Breast epithelium (tissue), 4 donors: ENCODE results near the gene DELE1. TPM values are rescaled to one million over a fixed set of nuclear protein-coding genes. Genes with fewer than 3 reads are reported as not detected.
A peak's percentile ranks its signal among the peaks of the same experiment; 100 is the strongest.

Source experiments
- DNase-seq, 2 donors: peaks; one replicate each; pipeline ENCODE4 v3.0.0-alpha.2; 2019; ENCODE audit warnings: low spot score in 2 of 2
- H3K27ac ChIP-seq, 2 donors: fragments of 200-600 bp; sonication (generic) in 1 of 2; one replicate each; pipeline ENCODE4 v1.5.1; 2016 to 2019; ENCODE audit warnings: mild to moderate bottlenecking in 1 of 2
- H3K27me3 ChIP-seq, 2 donors: fragments of 200-600 bp; sonication (generic) in 1 of 2; one replicate each; pipeline versions ENCODE4 v1.5.1 to v1.6.0; 2017 to 2019; ENCODE audit warnings: control low read depth in 1 of 2, mild to moderate bottlenecking in 1 of 2
- H3K36me3 ChIP-seq: fragments of 200-600 bp; one replicate; pipeline ENCODE4 v1.5.1; 2019
- H3K4me1 ChIP-seq, 2 donors: fragments of 200-600 bp; sonication (generic); one replicate each; pipeline ENCODE4 v1.5.1; 2016 to 2019; ENCODE audit warnings: control low read depth in 1 of 2
- H3K4me3 ChIP-seq, 3 donors: fragments of 200-600 bp; sonication (generic); 1 replicate in 2 of 3; 2 replicates in 1 of 3; pipeline ENCODE4 v1.5.1; 2016 to 2019; ENCODE audit warnings: mild to moderate bottlenecking in 3 of 3, moderate library complexity in 2 of 3
- H3K9me3 ChIP-seq, 2 donors: fragments of 200-600 bp; sonication (generic) in 1 of 2; one replicate each; pipeline ENCODE4 v1.5.1; 2016 to 2019; ENCODE audit warnings: control low read depth in 1 of 2
- POLR2A ChIP-seq: fragments of 450-650 bp; IDR thresholded peaks from one replicate; pipeline ENCODE4 v1.6.1; 2016; ENCODE audit warnings: antibody characterized with exemption, mild to moderate bottlenecking, moderate library complexity
- POLR2AphosphoS5 ChIP-seq, 3 donors: sonication (generic); formaldehyde crosslinking; IDR thresholded peaks; one replicate each; pipeline ENCODE4 v1.6.1; 2017; ENCODE audit warnings: antibody characterized with exemption in 3 of 3
- intact Hi-C: fragments of 100-400 bp; cut with DNase I; formaldehyde crosslinking; loops from one replicate; pipeline ENCODE4 v1.15.1; 2023; ENCODE audit warnings: low total_unique reads
- total RNA-seq, 3 donors: library from RNA; depleted of rRNA; stranded (reverse); fragments of >200 nt; gene quantifications; one replicate each; pipeline ENCODE4 v1.1.0, GENCODE V29; 2016
- TF ChIP-seq, protein P1 (sequence below), 3 donors: fragments of 450-650 bp; IDR thresholded peaks; one replicate each; pipeline ENCODE4 v1.5.1; 2016 to 2017; ENCODE audit warnings: antibody characterized with exemption in 3 of 3, mild to moderate bottlenecking in 3 of 3, moderate library complexity in 3 of 3

The DELE1 gene
- total RNA-seq, 3 donors from 2014 or later = 74.6 to 95.1 (median 76.7) TPM

DNA sequence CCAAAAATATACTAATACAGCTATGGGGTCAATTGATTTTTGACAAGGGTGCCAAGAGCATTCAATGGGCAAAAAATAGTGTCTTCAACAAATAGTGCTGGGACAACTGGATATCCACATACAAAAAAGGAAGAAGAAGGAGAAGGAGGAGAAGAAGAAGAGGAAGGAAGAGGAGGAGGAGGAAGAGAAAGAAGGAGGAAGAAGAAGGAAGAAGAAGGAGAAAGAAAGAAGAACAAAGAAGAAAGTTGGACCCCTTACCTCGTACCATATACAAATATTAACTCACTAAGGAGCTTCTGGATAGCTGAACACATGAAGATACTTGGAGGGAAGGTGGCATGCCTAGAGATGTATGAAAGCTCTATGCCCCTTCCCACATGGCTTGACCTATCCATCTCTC lies 17.2 kb upstream of the DELE1 start:
- TF ChIP-seq POLR2AphosphoS5 (IDR thresholded peaks at IDR 0.05) (no peak), POLR2A (no peak)
- TF ChIP-seq, protein P1, sequence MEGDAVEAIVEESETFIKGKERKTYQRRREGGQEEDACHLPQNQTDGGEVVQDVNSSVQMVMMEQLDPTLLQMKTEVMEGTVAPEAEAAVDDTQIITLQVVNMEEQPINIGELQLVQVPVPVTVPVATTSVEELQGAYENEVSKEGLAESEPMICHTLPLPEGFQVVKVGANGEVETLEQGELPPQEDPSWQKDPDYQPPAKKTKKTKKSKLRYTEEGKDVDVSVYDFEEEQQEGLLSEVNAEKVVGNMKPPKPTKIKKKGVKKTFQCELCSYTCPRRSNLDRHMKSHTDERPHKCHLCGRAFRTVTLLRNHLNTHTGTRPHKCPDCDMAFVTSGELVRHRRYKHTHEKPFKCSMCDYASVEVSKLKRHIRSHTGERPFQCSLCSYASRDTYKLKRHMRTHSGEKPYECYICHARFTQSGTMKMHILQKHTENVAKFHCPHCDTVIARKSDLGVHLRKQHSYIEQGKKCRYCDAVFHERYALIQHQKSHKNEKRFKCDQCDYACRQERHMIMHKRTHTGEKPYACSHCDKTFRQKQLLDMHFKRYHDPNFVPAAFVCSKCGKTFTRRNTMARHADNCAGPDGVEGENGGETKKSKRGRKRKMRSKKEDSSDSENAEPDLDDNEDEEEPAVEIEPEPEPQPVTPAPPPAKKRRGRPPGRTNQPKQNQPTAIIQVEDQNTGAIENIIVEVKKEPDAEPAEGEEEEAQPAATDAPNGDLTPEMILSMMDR (IDR thresholded peaks at IDR 0.05) = no peak
- no peak overlapping the region for H3K4me3 ChIP-seq
- intact Hi-C loops = no loop called here
- no peaks in the 10 kb centered on the region for H3K27me3 ChIP-seq
- no peaks in the 10 kb centered on the region for H3K9me3 ChIP-seq
- peaks cover 0 to 4% of the 10 kb centered on the region in 2 donors for H3K4me1 ChIP-seq
- no peak for DNase-seq
- H3K27ac ChIP-seq = no peak overlapping the region
- H3K36me3 ChIP-seq = no peaks in the 10 kb centered on the region

- TF ChIP-seq POLR2AphosphoS5 (IDR thresholded peaks at IDR 0.05) (no peak), POLR2A (no peak)
- TF ChIP-seq, protein P1 (IDR thresholded peaks at IDR 0.05) = no peak
- intact Hi-C loops = no loop called here
- H3K36me3 ChIP-seq = no peaks in the 10 kb centered on the region
- no peak for DNase-seq
- H3K9me3 ChIP-seq = no peaks in the 10 kb centered on the region
- H3K27me3 ChIP-seq = no peaks in the 10 kb centered on the region
- H3K27ac ChIP-seq = no peak overlapping the region
- no peak overlapping the region for H3K4me3 ChIP-seq
- peaks cover 0 to 4% of the 10 kb centered on the region in 2 donors for H3K4me1 ChIP-seq
Measured at GRCh38 chr5:141906972-141907371, 16.7 kb upstream of the DELE1 start.

DNA sequence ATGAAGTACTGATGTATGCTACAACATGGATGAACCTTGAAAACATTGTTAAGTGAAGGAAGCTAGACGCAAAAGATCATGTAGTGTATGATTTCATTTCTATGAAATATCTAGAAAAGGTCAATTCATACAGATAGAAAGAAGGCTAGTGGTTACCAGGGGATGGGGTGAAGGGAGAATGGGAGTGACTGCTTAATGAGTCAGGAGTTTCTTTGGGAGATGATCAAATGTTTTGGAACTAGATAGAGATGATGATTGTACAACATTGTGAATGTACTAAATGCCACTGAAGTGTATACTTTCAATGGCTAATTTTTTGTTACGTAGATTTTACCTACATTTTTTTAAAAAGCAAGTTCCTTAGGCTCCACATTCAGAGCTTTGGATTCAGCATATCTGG lies 14.9 kb upstream of the DELE1 start:
- Histone ChIP-seq H3K27me3 (no peaks in the 10 kb centered on the region), H3K9me3 (no peaks in the 10 kb centered on the region)
- TF ChIP-seq, protein P1 (IDR thresholded peaks at IDR 0.05) = no peak
- TF ChIP-seq POLR2A = no peak

DNA sequence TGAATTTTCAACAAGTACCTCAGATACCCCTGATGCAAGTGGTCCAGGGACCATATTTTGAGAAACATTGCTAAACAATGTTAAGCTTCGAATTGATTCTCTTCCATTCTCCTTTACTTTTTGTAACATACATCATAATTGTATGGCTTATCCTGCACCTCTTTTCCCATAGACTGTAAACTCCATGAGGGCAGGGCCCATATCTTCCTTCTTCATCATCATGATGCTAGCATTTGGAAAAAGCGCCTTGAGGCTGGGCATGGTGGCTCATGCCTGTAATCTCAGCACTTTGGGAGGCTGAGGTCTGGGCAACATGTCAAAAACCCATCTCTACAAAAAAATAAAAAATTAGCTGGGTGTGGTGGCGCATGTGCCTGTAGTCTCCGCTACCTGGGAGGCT lies 14.5 kb upstream of the DELE1 start:
- Histone ChIP-seq H3K27ac (no peak overlapping the region), H3K4me1 (peaks cover 0 to 1% of the 10 kb centered on the region in 2 donors), H3K36me3 (no peaks in the 10 kb centered on the region), H3K4me3 (no peak overlapping the region), H3K9me3 (no peaks in the 10 kb centered on the region), H3K27me3 (peaks cover 0 to 3% of the 10 kb centered on the region in 2 donors)
- intact Hi-C loops = no loop called here
- TF ChIP-seq, protein P1 (IDR thresholded peaks at IDR 0.05) = no peak
- no peak for TF ChIP-seq POLR2AphosphoS5 (IDR thresholded peaks at IDR 0.05)
- TF ChIP-seq POLR2A = no peak
- DNase-seq = no peak

More for the DNA sequence above, 14.9 kb upstream of the DELE1 start:
- DNase-seq = no peak
- intact Hi-C loops = no loop called here
- Histone ChIP-seq H3K27ac (no peak overlapping the region), H3K4me1 (peaks cover 0 to 4% of the 10 kb centered on the region in 2 donors), H3K36me3 (no peaks in the 10 kb centered on the region), H3K4me3 (no peak overlapping the region)

GRCh38 chr5:141910271-141910673 lies 13.4 kb upstream of the DELE1 start:
- Histone ChIP-seq H3K36me3 (no peaks in the 10 kb centered on the region), H3K4me1 (no peaks in the 10 kb centered on the region), H3K4me3 (no peak overlapping the region), H3K27me3 (peaks cover 0 to 8% of the 10 kb centered on the region in 2 donors), H3K9me3 (no peaks in the 10 kb centered on the region), H3K27ac (no peak overlapping the region)
- intact Hi-C loops = no loop called here
- peak; percentile 68 to 84 for DNase-seq
- TF ChIP-seq POLR2AphosphoS5 (IDR thresholded peaks at IDR 0.05) = peak in 1 of 3 donors; percentile 20
- TF ChIP-seq, protein P1 (IDR thresholded peaks at IDR 0.05) = no peak
